GM21367 (cell line): ENCODE data around the gene BLACAT1.
"Not testable (repeated sequence)": the region's sequence is repeated elsewhere in the genome, so short reads cannot be mapped to it uniquely, and the experiment has no call there.

Source experiments
- ATAC-seq: cut with Tn5 transposase; IDR thresholded peaks from one replicate; pipeline ENCODE4 v1.9.1; 2021; ENCODE audit not compliant: unreplicated experiment

BLACAT1 gene

DNA sequence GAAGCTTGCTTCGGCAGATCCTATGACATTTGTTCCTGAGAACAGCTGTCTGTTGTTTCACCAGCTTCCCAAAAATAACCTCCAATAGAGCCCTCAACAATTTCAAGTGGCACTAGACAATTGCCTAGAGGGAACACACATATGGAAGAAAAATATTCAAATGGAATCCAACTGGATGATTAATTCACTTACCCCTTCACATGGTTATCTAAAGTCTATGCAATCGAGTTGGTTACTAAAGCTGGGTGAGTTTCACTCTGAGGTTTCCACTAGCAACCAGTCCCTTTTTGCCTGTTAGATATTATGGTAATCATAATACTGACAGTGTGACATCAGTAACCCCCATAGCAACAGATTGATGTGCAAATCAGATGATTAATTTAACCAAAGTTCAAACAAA lies 34.0 kb downstream of the BLACAT1 start, which contains the start of gene LEMD1:
Gene LEMD1 (minus strand): TSS at position 259 of the 400 bp plus-strand sequence. CDS start 1,520 bp downstream, outside the sequence.
- no peak for ATAC-seq

- no peak for ATAC-seq
These were observed 34.9 kb downstream of the BLACAT1 start for GRCh38 chr1:205420938-205421337.

GRCh38 chr1:205417870-205418635 lies 37.8 kb downstream of the BLACAT1 start:
- ATAC-seq, result no peak

DNA sequence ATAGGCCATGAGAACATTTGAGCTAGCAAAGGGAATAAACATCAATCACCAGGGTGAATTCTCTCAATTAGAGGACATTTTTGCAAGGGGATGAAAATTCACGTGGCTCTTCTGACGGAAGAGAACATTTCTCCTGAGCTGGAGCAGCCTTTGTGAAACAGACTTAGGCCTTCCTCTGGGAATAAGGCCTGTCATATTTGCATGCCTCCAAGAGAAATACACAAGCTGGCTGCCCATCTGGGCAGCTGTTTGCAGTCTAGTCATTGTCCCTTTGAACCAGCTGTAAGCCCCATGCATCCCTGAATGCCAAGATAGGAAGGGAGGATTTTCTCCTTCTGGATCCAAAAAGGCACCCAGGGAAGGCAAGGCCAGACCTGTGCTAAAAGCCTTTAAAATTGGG lies 39.5 kb downstream of the BLACAT1 start:
- no peak for ATAC-seq

GRCh38 chr1:205410581-205411298 lies 45.1 kb downstream of the BLACAT1 start:
- no peak for ATAC-seq

GRCh38 chr1:205407970-205408369 lies 47.9 kb downstream of the BLACAT1 start:
- no peak for ATAC-seq

DNA sequence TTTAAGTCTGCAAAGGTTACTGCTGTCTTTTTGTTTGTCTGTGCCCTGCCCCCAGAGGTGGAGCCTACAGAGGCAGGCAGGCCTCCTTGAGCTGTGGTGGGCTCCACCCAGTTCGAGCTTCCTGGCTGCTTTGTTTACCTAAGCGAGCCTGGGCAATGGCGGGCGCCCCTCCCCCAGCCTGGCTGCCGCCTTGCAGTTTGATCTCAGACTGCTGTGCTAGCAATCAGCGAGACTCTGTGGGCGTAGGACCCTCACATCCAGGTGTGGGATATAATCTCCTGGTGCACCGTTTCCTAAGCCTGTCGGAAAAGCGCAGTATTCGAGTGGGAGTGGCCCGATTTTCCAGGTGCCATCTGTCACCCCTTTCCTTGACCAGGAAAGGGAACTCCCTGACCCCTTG lies 49.6 kb downstream of the BLACAT1 start:
- ATAC-seq, result not testable (repeated sequence)
